ENCODE measurements around the gene JPH4. TPM values are rescaled to one million over a fixed set of nuclear protein-coding genes. Genes with fewer than 3 reads are reported as not detected.

The JPH4 gene
- total RNA-seq, 2 experiments from 2014 or later, result not detected

- Mint-ChIP-seq H3K9me3 (no peaks in the 10 kb centered on the region), H3K36me3 (ENCODE audit: low read depth) (peaks cover 11% of the 10 kb centered on the region), H3K27me3 (peaks cover 8% of the 10 kb centered on the region), H3K4me3 (no peak overlapping the region), H3K27ac (no peak overlapping the region), H3K4me1 (peaks cover 46% of the 10 kb centered on the region)
- DNase-seq, result no peak
- POLR2A ChIA-PET, result interaction anchor here (1.0 kb wide), 1 partner anchor 12 kb away, joined by 3 read pairs; no protein-coding TSS in a partner anchor
- CTCF ChIA-PET, result interaction anchor here (0.9 kb wide), 1 partner anchor 8 kb away, joined by 3 read pairs; no protein-coding TSS in a partner anchor
Measured at GRCh38 chr14:23570806-23571483, 7.6 kb downstream of the JPH4 start.

- Mint-ChIP-seq H3K4me1 (peaks cover 52% of the 10 kb centered on the region), H3K27ac (no peak overlapping the region), H3K27me3 (no peaks in the 10 kb centered on the region), H3K4me3 (no peak overlapping the region), H3K9me3 (no peaks in the 10 kb centered on the region), H3K36me3 (ENCODE audit: low read depth) (peaks cover 24% of the 10 kb centered on the region)
- DNase-seq, result no peak
- ChIA-PET CTCF (interaction anchor here (1.4 to 3.7 kb wide), 2 partner anchors 10 to 19 kb away, joined by 5 to 18 read pairs; no protein-coding TSS in a partner anchor), POLR2A (no interaction called here)
Measured at GRCh38 chr14:23569443-23570151, 9.0 kb downstream of the JPH4 start.

- Mint-ChIP-seq H3K27me3 (no peaks in the 10 kb centered on the region), H3K36me3 (ENCODE audit: low read depth) (peaks cover 31% of the 10 kb centered on the region), H3K4me1 (peaks cover 55% of the 10 kb centered on the region), H3K4me3 (peak overlapping the region; percentile 100), H3K9me3 (no peaks in the 10 kb centered on the region), H3K27ac (peak overlapping the region; percentile 96)
- ChIA-PET CTCF (interaction anchor here (0.5 to 3.7 kb wide), 5 partner anchors 9 to 437 kb away, joined by 3 to 18 read pairs (median 5); no protein-coding TSS in a partner anchor), POLR2A (interaction anchor here (1.2 kb wide), 1 partner anchor 9 kb away, joined by 3 read pairs; no protein-coding TSS in a partner anchor)
- DNase-seq, result no peak
Measured at GRCh38 chr14:23568600-23569331, 9.8 kb downstream of the JPH4 start.

GRCh38 chr14:23568021-23568599 lies 10.5 kb downstream of the JPH4 start:
- ChIA-PET POLR2A (interaction anchor here (1.2 to 1.7 kb wide), 5 partner anchors 8 to 527 kb away, joined by 3 to 16 read pairs (median 5); partner anchors contain the start of genes THTPA and ZFHX2), CTCF (interaction anchor here (0.5 to 3.7 kb wide), 7 partner anchors 9 to 437 kb away, joined by 3 to 18 read pairs (median 5); partner anchors contain the start of gene THTPA)
- no peak for DNase-seq
- peak overlapping the region; percentile 96 for H3K27ac Mint-ChIP-seq
- H3K4me1 Mint-ChIP-seq, result peaks cover 53% of the 10 kb centered on the region
- peak overlapping the region; percentile 100 for H3K4me3 Mint-ChIP-seq
- H3K27me3 Mint-ChIP-seq, result no peaks in the 10 kb centered on the region
- peaks cover 36% of the 10 kb centered on the region for H3K36me3 Mint-ChIP-seq (ENCODE audit: low read depth)
- H3K9me3 Mint-ChIP-seq, result no peaks in the 10 kb centered on the region

- Mint-ChIP-seq H3K27me3 (no peaks in the 10 kb centered on the region), H3K4me1 (peaks cover 50% of the 10 kb centered on the region), H3K36me3 (ENCODE audit: low read depth) (peaks cover 43% of the 10 kb centered on the region), H3K27ac (peak within 1 kb of the TSS; percentile 96), H3K4me3 (peak within 1 kb of the TSS; percentile 100), H3K9me3 (no peaks in the 10 kb centered on the region)
- ChIA-PET CTCF (interaction anchor here (1.0 to 3.7 kb wide), 6 partner anchors 8 to 278 kb away, joined by 3 to 18 read pairs (median 4); partner anchors contain the start of gene THTPA), POLR2A (interaction anchor here (0.8 to 1.7 kb wide), 6 partner anchors 10 to 528 kb away, joined by 3 to 16 read pairs (median 4); partner anchors contain the start of genes THTPA and ZFHX2)
- peak; percentile 91 for DNase-seq
Measured at GRCh38 chr14:23567186-23568020, 11.2 kb downstream of the JPH4 start, which contains the start of gene AP1G2. Gene AP1G2 (minus strand): TSS chr14:23567791. CDS start chr14:23567314, 477 bp downstream.

GRCh38 chr14:23566778-23567185 lies 11.8 kb downstream of the JPH4 start:
- peak overlapping the region; percentile 100 for H3K4me3 Mint-ChIP-seq
- no peak for DNase-seq
- H3K27me3 Mint-ChIP-seq, result no peaks in the 10 kb centered on the region
- H3K9me3 Mint-ChIP-seq, result no peaks in the 10 kb centered on the region
- peaks cover 46% of the 10 kb centered on the region for H3K4me1 Mint-ChIP-seq
- H3K36me3 Mint-ChIP-seq (ENCODE audit: low read depth), result peaks cover 48% of the 10 kb centered on the region
- CTCF ChIA-PET, result interaction anchor here (1.0 to 3.7 kb wide), 6 partner anchors 7 to 277 kb away, joined by 3 to 18 read pairs (median 4); partner anchors contain the start of gene THTPA
- H3K27ac Mint-ChIP-seq, result peak overlapping the region; percentile 96
- POLR2A ChIA-PET, result interaction anchor here (0.6 to 1.7 kb wide), 7 partner anchors 9 to 528 kb away, joined by 3 to 16 read pairs (median 4); partner anchors contain the start of genes THTPA and ZFHX2

- Mint-ChIP-seq H3K27me3 (no peaks in the 10 kb centered on the region), H3K9me3 (no peaks in the 10 kb centered on the region), H3K36me3 (ENCODE audit: low read depth) (peaks cover 53% of the 10 kb centered on the region), H3K4me1 (peaks cover 45% of the 10 kb centered on the region), H3K27ac (peak overlapping the region; percentile 96), H3K4me3 (peak overlapping the region; percentile 100)
- CTCF ChIA-PET, result interaction anchor here (1.1 to 3.7 kb wide), 4 partner anchors 7 to 23 kb away, joined by 3 to 18 read pairs (median 4); partner anchors contain the start of gene THTPA
- POLR2A ChIA-PET, result interaction anchor here (0.6 to 1.7 kb wide), 3 partner anchors 8 to 244 kb away, joined by 3 to 16 read pairs (median 3); no protein-coding TSS in a partner anchor
- no peak for DNase-seq
Measured at GRCh38 chr14:23566112-23566777, 12.3 kb downstream of the JPH4 start.

GRCh38 chr14:23565626-23566025 lies 13.0 kb downstream of the JPH4 start:
- POLR2A ChIA-PET, result interaction anchor here (0.6 kb wide), 1 partner anchor 9 kb away, joined by 3 read pairs; no protein-coding TSS in a partner anchor
- DNase-seq, result no peak
- H3K36me3 Mint-ChIP-seq (ENCODE audit: low read depth), result peaks cover 60% of the 10 kb centered on the region
- peak overlapping the region; percentile 13 for H3K4me3 Mint-ChIP-seq
- CTCF ChIA-PET, result interaction anchor here (1.2 to 1.8 kb wide), 2 partner anchors 11 to 29 kb away, joined by 3 to 5 read pairs; no protein-coding TSS in a partner anchor
- H3K27me3 Mint-ChIP-seq, result no peaks in the 10 kb centered on the region
- H3K9me3 Mint-ChIP-seq, result no peaks in the 10 kb centered on the region
- H3K27ac Mint-ChIP-seq, result no peak overlapping the region
- H3K4me1 Mint-ChIP-seq, result peaks cover 48% of the 10 kb centered on the region

- DNase-seq, result no peak
- no peak overlapping the region for H3K4me3 Mint-ChIP-seq
- no peaks in the 10 kb centered on the region for H3K27me3 Mint-ChIP-seq
- no peaks in the 10 kb centered on the region for H3K9me3 Mint-ChIP-seq
- POLR2A ChIA-PET, result interaction anchor here (0.6 kb wide), 1 partner anchor 8 kb away, joined by 3 read pairs; no protein-coding TSS in a partner anchor
- H3K4me1 Mint-ChIP-seq, result peaks cover 52% of the 10 kb centered on the region
- CTCF ChIA-PET, result interaction anchor here (1.2 to 1.8 kb wide), 2 partner anchors 11 to 28 kb away, joined by 3 to 5 read pairs; no protein-coding TSS in a partner anchor
- H3K27ac Mint-ChIP-seq, result no peak overlapping the region
- H3K36me3 Mint-ChIP-seq (ENCODE audit: low read depth), result peaks cover 66% of the 10 kb centered on the region
Measured at GRCh38 chr14:23564876-23565275, 13.7 kb downstream of the JPH4 start.

- no peak overlapping the region for H3K27ac Mint-ChIP-seq
- H3K9me3 Mint-ChIP-seq, result no peaks in the 10 kb centered on the region
- no peaks in the 10 kb centered on the region for H3K27me3 Mint-ChIP-seq
- no peak for DNase-seq
- CTCF ChIA-PET, result interaction anchor here (1.2 to 9.3 kb wide), 4 partner anchors 10 to 86 kb away, joined by 3 to 148 read pairs (median 4); no protein-coding TSS in a partner anchor
- POLR2A ChIA-PET, result no interaction called here
- H3K4me3 Mint-ChIP-seq, result no peak overlapping the region
- H3K4me1 Mint-ChIP-seq, result peaks cover 52% of the 10 kb centered on the region
- peaks cover 71% of the 10 kb centered on the region for H3K36me3 Mint-ChIP-seq (ENCODE audit: low read depth)
Measured at GRCh38 chr14:23564181-23564812, 14.3 kb downstream of the JPH4 start.
